ENCODE data around the gene CORIN.

CORIN gene

GRCh38 chr4:47752214-47752613 lies 85.7 kb downstream of the CORIN start:
- no peak overlapping the region for H3K9ac ChIP-seq (ENCODE audit: low read depth, low read length, poor library complexity, severe bottlenecking)
- no peaks in the 10 kb centered on the region for H4K20me1 ChIP-seq (ENCODE audit: insufficient read depth, low read length, poor library complexity, severe bottlenecking)
- H3K79me2 ChIP-seq (ENCODE audit: insufficient read depth, low read length), result no peaks in the 10 kb centered on the region
- no peak overlapping the region for H3K4me2 ChIP-seq (ENCODE audit: low read depth, low read length, poor library complexity, severe bottlenecking)
- no peaks in the 10 kb centered on the region for H3K9me3 ChIP-seq (ENCODE audit: insufficient read depth, low read depth, low read length)
- no peaks in the 10 kb centered on the region for H3K27me3 ChIP-seq (ENCODE audit: insufficient read depth, low read length, poor library complexity, severe bottlenecking)
- H3F3A ChIP-seq (ENCODE audit: low read depth), result no peaks in the 10 kb centered on the region
- TF ChIP-seq CTCF (conservative IDR thresholded peaks at IDR 0.05; ENCODE audit: low read length) (no peak), EZH2phosphoT487 (IDR thresholded peaks at IDR 0.05; ENCODE audit: borderline replicate concordance) (no peak)
- H2AFZ ChIP-seq (ENCODE audit: low read length), result no peak overlapping the region
- H3K9me2 ChIP-seq (replicated peaks; ENCODE audit: low read depth, low read length), result no peaks in the 10 kb centered on the region
- H3K36me3 ChIP-seq (ENCODE audit: insufficient read depth, low read length), result no peaks in the 10 kb centered on the region
- H3K4me3 ChIP-seq (ENCODE audit: low read length, poor library complexity, severe bottlenecking), result no peak overlapping the region
- H3K4me1 ChIP-seq (ENCODE audit: insufficient read depth, low read length, poor library complexity, severe bottlenecking), result no peaks in the 10 kb centered on the region

GRCh38 chr4:47750788-47751187 lies 87.1 kb downstream of the CORIN start:
- no peak overlapping the region for H3K4me3 ChIP-seq (ENCODE audit: low read length, poor library complexity, severe bottlenecking)
- H3K79me2 ChIP-seq (ENCODE audit: insufficient read depth, low read length), result no peaks in the 10 kb centered on the region
- no peaks in the 10 kb centered on the region for H3K27me3 ChIP-seq (ENCODE audit: insufficient read depth, low read length, poor library complexity, severe bottlenecking)
- H3K4me2 ChIP-seq (ENCODE audit: low read depth, low read length, poor library complexity, severe bottlenecking), result no peak overlapping the region
- H3F3A ChIP-seq (ENCODE audit: low read depth), result no peaks in the 10 kb centered on the region
- H4K20me1 ChIP-seq (ENCODE audit: insufficient read depth, low read length, poor library complexity, severe bottlenecking), result no peaks in the 10 kb centered on the region
- no peaks in the 10 kb centered on the region for H3K4me1 ChIP-seq (ENCODE audit: insufficient read depth, low read length, poor library complexity, severe bottlenecking)
- H2AFZ ChIP-seq (ENCODE audit: low read length), result no peak overlapping the region
- no peak for TF ChIP-seq EZH2phosphoT487 (IDR thresholded peaks at IDR 0.05; ENCODE audit: borderline replicate concordance)
- TF ChIP-seq CTCF (conservative IDR thresholded peaks at IDR 0.05; ENCODE audit: low read length), result no peak
- H3K9me3 ChIP-seq (ENCODE audit: insufficient read depth, low read depth, low read length), result no peaks in the 10 kb centered on the region
- H3K36me3 ChIP-seq (ENCODE audit: insufficient read depth, low read length), result no peaks in the 10 kb centered on the region
- H3K9ac ChIP-seq (ENCODE audit: low read depth, low read length, poor library complexity, severe bottlenecking), result no peak overlapping the region
- H3K9me2 ChIP-seq (replicated peaks; ENCODE audit: low read depth, low read length), result no peaks in the 10 kb centered on the region

- no peak overlapping the region for H3K9ac ChIP-seq (ENCODE audit: low read depth, low read length, poor library complexity, severe bottlenecking)
- no peak overlapping the region for H2AFZ ChIP-seq (ENCODE audit: low read length)
- H3K27me3 ChIP-seq (ENCODE audit: insufficient read depth, low read length, poor library complexity, severe bottlenecking), result no peaks in the 10 kb centered on the region
- H4K20me1 ChIP-seq (ENCODE audit: insufficient read depth, low read length, poor library complexity, severe bottlenecking), result no peaks in the 10 kb centered on the region
- H3K4me3 ChIP-seq (ENCODE audit: low read length, poor library complexity, severe bottlenecking), result no peak overlapping the region
- no peaks in the 10 kb centered on the region for H3K79me2 ChIP-seq (ENCODE audit: insufficient read depth, low read length)
- H3K4me2 ChIP-seq (ENCODE audit: low read depth, low read length, poor library complexity, severe bottlenecking), result no peak overlapping the region
- no peaks in the 10 kb centered on the region for H3K9me3 ChIP-seq (ENCODE audit: insufficient read depth, low read depth, low read length)
- no peaks in the 10 kb centered on the region for H3K4me1 ChIP-seq (ENCODE audit: insufficient read depth, low read length, poor library complexity, severe bottlenecking)
- no peaks in the 10 kb centered on the region for H3K9me2 ChIP-seq (replicated peaks; ENCODE audit: low read depth, low read length)
- TF ChIP-seq EZH2phosphoT487 (IDR thresholded peaks at IDR 0.05; ENCODE audit: borderline replicate concordance) (no peak), CTCF (conservative IDR thresholded peaks at IDR 0.05; ENCODE audit: low read length) (no peak)
- H3K36me3 ChIP-seq (ENCODE audit: insufficient read depth, low read length), result no peaks in the 10 kb centered on the region
- H3F3A ChIP-seq (ENCODE audit: low read depth), result no peaks in the 10 kb centered on the region
Measured at GRCh38 chr4:47749858-47750257, 88.0 kb downstream of the CORIN start.

Data from Loucy (cell line).